H7 (cell line): Measurements from ENCODE around the gene RNF224. TPM values are rescaled to one million over a fixed set of nuclear protein-coding genes. Genes with fewer than 3 reads are reported as not detected.

Source experiments
- DNase-seq: peaks from one replicate; pipeline ENCODE4 v3.0.0; 2012
- H3K27me3 ChIP-seq: 2 replicates; pipeline ENCODE4 v1.6.0; 2011; ENCODE audit warnings: mild to moderate bottlenecking, low read length; ENCODE audit not compliant: control insufficient read depth, insufficient read depth
- H3K36me3 ChIP-seq: replicated peaks from 2 replicates; pipeline ENCODE4 v1.5.1; 2011; ENCODE audit warnings: low read length; ENCODE audit not compliant: control insufficient read depth, insufficient read depth
- H3K4me3 ChIP-seq: 2 replicates; pipeline ENCODE4 v1.5.1; 2011; ENCODE audit warnings: low read depth, mild to moderate bottlenecking, control low read depth, low read length, moderate library complexity; ENCODE audit not compliant: insufficient read depth
- total RNA-seq: library from RNA; depleted of rRNA; stranded (reverse); fragments of >200 nt; shearing (Covaris generic); gene quantifications from 2 replicates; pipeline ENCODE4 v1.2.3, GENCODE V29; 2014

Gene RNF224
- total RNA-seq, 1 experiment from 2014 or later, result not detected

DNA sequence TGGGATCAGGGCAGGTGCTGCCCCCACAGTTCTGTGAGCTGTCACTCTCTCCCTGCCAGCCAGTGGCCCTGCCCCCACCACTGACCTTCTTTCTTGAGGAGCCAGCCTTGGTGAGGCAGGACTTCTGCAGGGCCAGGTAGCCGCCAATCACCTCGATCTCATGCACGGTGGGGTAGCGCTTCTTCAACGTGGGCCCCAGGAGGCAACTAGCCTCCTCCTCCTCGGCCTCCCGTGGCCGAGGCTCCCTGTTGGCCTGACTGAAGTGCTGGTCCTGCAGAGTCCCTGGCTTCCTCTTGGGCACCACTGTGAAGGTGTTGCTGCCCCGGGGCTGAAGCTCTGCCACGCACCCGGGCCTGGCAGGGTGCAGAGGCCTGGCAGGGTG lies 28.4 kb upstream of the RNF224 start:
- Histone ChIP-seq H3K36me3 (no peaks in the 10 kb centered on the region; the same call in 1 of the 2 replicates), H3K4me3 (no peak overlapping the region), H3K27me3 (no peaks in the 10 kb centered on the region)
- DNase-seq, result no peak

DNA sequence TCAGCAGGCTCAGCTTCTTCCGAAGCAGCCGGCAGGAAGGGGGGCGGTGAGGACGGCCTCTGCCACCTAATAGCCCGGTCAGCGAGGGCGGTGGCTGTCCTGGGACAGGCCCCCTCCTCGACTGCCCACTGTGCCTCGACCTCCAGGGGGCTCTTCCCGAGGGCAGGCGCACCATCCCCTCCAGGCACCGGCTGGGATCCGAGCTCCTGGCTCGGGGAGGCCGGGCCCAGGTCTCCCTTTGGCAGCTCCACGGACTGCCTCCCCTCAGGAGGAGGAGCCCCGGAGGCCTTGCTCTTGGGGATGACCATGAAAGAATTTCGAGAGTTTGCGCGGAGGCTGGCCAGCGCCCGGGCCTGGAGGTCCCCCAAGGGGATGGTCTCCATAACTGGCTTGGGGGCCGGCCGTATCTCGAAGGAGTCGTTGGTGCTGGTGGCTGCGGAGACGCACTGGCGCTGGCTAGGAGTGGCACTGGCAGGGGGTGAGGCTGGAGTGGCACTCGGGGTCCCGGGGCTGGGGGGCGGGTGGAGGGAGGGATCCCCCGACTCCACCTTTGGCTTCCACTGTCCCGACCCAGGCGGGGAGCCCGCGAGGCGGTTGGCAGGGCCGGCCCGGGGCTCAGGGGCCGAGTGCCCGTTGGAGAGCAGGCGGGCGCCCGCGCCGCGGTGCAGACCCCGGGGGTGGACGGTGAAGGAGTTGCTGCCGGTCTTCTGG lies 27.7 kb upstream of the RNF224 start:
- peak; percentile 80 for DNase-seq
- Histone ChIP-seq H3K27me3 (no peaks in the 10 kb centered on the region), H3K4me3 (peak overlapping the region; percentile 42), H3K36me3 (peaks cover 2% of the 10 kb centered on the region; the same call in 1 of the 2 replicates)

- H3K36me3 ChIP-seq, result peaks cover 2% of the 10 kb centered on the region; the same call in 1 of the 2 replicates
- peak; percentile 100 for DNase-seq
- no peaks in the 10 kb centered on the region for H3K27me3 ChIP-seq
- peak within 1 kb of the TSS; percentile 68 for H3K4me3 ChIP-seq
Observed at GRCh38 chr9:137200311-137201204, 26.7 kb upstream of the RNF224 start, which contains the start of gene TPRN. TPRN (minus strand) TSS chr9:137200741; CDS start chr9:137200711, 30 bp downstream.

DNA sequence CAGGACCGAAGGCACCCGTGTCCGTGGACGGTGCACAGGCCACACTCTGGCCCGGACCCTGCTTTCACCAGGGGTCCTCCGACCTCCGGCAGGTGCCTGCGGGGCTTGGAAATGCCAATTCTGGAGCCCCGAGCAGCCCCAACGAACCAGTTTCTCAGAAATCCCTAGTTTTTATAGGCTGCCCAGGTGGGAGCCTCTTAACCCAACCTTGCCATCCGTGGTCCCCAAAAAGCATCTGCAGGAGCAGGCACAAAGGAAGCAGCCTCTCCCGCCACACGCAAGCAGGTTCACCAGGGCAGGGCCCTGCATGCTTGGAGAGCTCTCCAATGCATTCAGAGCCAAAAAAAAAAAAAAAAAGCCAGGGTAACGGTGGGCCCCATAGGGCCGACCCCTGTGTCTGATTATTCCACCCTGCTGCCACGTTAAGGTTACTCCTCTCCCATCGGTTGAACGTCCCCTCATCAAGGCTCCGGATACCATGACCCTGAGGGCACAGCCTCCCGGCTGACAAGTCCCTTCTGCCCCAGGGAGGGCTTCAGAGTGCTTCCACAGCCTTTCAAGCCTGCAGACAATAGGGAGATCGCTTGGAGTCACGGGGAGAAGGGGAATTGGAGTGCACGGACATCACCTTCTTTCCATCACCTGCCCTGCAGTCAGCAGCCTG lies 26.0 kb upstream of the RNF224 start:
- Histone ChIP-seq H3K36me3 (peaks cover 2% of the 10 kb centered on the region; the same call in 1 of the 2 replicates), H3K4me3 (peak overlapping the region; percentile 68), H3K27me3 (no peaks in the 10 kb centered on the region)
- DNase-seq, result peak; percentile 75

- Histone ChIP-seq H3K4me3 (no peak overlapping the region), H3K36me3 (peaks cover 2% of the 10 kb centered on the region; the same call in 1 of the 2 replicates), H3K27me3 (no peaks in the 10 kb centered on the region)
- DNase-seq, result no peak
Observed at GRCh38 chr9:137202966-137203365, 24.3 kb upstream of the RNF224 start.

DNA sequence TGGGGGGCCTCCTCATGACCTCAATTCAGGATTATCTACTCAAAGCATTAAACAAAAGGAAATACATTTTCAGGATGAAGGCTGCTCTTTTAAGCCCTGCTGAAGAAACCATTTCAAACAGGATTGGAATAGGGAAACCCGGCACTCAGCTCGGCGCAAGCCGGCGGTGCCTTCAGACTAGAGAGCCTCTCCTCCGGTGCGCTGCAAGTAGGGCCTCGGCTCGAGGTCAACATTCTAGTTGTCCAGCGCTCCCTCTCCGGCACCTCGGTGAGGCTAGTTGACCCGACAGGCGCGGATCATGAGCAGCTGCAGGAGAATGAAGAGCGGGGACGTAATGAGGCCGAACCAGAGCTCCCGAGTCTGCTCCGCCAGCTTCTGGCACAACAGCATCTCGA lies 22.6 kb upstream of the RNF224 start:
- no peak for DNase-seq
- Histone ChIP-seq H3K27me3 (no peaks in the 10 kb centered on the region), H3K4me3 (peak overlapping the region; percentile 95), H3K36me3 (peaks cover 4% of the 10 kb centered on the region)

- Histone ChIP-seq H3K4me3 (peak within 1 kb of the TSS; percentile 95), H3K36me3 (peaks cover 4% of the 10 kb centered on the region), H3K27me3 (no peaks in the 10 kb centered on the region)
- DNase-seq, result peak; percentile 100
Observed at GRCh38 chr9:137205126-137206069, 21.9 kb upstream of the RNF224 start, which contains the start of the genes NDOR1 and TMEM203. NDOR1 (plus strand) TSS chr9:137205700; CDS start chr9:137205778, 78 bp downstream. TMEM203 (minus strand) TSS chr9:137205648; CDS start chr9:137205414, 234 bp downstream.

DNA sequence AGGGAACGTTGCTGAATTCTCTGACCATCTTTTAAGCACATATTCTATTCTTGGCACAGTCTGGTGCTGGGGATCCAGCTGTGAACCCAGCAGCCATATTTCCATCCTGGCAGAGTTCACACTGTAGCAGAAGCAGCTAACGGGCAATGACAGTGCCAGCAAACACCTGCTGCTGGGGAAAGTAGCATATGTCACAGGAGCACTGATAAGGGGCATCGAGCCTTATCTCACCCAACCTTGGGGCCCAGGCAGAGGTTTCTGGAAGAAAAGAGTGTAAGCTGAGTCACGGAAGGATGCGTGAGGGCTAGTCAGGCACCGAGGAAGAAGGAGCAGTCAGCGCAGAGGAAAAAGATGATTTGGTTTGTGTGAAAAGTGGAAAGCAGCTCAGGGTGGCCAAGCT lies 20.7 kb upstream of the RNF224 start:
- Histone ChIP-seq H3K27me3 (no peaks in the 10 kb centered on the region), H3K36me3 (peaks cover 4% of the 10 kb centered on the region), H3K4me3 (no peak overlapping the region)
- DNase-seq, result no peak

- H3K4me3 ChIP-seq, result no peak overlapping the region
- no peaks in the 10 kb centered on the region for H3K27me3 ChIP-seq
- DNase-seq, result no peak
- peaks cover 5% of the 10 kb centered on the region for H3K36me3 ChIP-seq
Observed at GRCh38 chr9:137211532-137211931, 15.8 kb upstream of the RNF224 start.

DNA sequence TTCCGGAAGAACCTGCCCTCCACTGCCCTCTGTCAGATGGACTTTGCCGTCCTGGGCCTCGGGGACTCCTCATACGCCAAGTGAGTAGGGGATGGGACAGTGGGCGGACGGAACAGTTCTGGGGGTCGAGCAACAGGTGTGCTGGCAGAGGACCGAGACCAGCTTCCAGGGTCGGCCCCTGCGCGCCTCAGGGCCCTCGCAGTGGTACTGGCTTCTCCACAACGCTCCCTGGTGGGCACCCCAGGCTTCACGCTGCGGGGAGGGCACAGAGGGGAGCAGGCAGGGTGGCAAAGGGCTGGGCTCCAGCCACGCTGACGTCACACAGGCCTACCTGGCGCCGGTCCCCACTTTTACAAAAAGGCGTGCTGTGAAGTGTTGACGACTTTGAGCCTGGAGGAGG lies 14.8 kb upstream of the RNF224 start:
- H3K4me3 ChIP-seq, result no peak overlapping the region
- H3K27me3 ChIP-seq, result no peaks in the 10 kb centered on the region
- DNase-seq, result peak; percentile 74
- peaks cover 5% of the 10 kb centered on the region for H3K36me3 ChIP-seq

DNA sequence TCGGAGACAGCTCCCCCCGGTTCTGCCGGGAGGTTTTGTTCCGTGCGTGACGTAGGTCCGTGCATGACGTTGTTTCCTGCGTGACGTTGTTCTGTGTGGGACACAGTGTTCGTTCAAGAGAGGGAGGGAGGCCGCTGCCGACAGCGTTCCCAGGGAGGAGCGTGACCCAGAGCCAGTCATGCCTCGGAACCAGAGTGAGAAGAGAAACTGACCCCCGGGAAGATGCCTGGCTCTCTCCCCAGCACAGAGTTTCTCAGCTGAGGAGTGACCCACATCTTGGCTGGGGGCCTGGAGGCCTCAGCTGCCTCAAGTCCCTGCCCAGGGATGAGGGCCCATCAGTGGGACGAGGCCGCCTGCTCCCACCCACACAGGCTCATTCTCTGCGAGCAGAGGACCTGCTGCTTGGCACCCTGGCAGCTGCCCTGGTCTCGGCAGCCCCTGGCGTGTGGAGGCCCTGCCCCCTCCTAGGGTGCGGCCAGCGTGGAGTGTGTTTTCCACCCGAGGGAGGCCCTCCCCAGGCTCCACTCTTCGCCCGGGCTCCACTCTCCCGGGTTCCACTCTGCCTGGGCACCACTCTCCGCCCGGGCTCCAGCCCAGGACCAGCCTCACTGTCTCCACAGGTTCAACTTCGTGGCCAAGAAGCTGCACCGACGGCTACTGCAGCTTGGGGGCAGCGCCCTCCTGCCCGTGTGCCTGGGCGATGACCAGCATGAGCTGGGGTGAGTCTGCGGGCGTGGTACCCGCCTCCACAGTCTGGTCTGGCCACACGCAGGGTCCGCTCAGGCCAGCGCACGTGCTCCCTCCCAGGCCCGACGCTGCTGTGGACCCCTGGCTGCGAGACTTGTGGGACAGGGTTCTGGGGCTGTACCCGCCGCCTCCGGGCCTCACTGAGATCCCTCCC lies 13.9 kb upstream of the RNF224 start:
- no peaks in the 10 kb centered on the region for H3K27me3 ChIP-seq
- H3K36me3 ChIP-seq, result peaks cover 5% of the 10 kb centered on the region
- peak; percentile 83 for DNase-seq
- no peak overlapping the region for H3K4me3 ChIP-seq

DNA sequence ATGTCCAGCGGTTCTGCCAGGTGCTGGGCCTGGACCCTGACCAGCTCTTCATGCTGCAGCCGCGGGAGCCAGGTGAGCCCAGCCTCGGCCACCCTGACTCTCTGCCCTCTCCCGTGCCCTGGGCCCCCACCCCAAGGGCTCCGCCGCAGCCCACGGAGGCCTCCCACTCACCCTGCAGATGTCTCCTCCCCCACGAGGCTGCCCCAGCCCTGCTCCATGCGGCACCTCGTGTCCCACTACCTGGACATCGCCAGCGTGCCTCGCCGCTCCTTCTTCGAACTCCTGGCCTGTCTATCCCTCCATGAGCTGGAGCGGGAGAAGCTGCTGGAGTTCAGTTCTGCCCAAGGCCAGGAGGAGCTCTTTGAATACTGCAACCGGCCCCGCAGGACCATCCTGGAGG lies 12.7 kb upstream of the RNF224 start:
- no peak overlapping the region for H3K4me3 ChIP-seq
- H3K36me3 ChIP-seq, result peaks cover 3% of the 10 kb centered on the region
- no peak for DNase-seq
- H3K27me3 ChIP-seq, result no peaks in the 10 kb centered on the region
